HCT116 (cell line): ENCODE measurements around the gene ABCA1. TPM values are rescaled to one million over a fixed set of nuclear protein-coding genes. Genes with fewer than 3 reads are reported as not detected.

Source experiments
- ATAC-seq: fragments of 200-7000 bp; cut with Tn5 transposase; 2 replicates; pipeline ENCODE4 v1.9.1; 2020; ENCODE audit warnings: mild to moderate bottlenecking, moderate library complexity
- BruUV-seq: library from RNA; stranded (reverse); fragments of 400-500 nt; replicated peaks from 2 replicates; lab custom pipeline; 2021; lab: Mats Ljungman, UMichigan
- CTCF ChIA-PET: fragments of 300-600 bp; sonication (Branson Sonifier 250); formaldehyde crosslinking; loops from one replicate; lab custom pipeline; 2021; ENCODE audit warnings: antibody characterized with exemption; lab: Charles Lee
- POLR2A ChIA-PET: fragments of 300-600, 350-600 bp; sonication (Branson Sonifier 250); formaldehyde crosslinking; loops from one replicate; lab custom pipeline; 2021; ENCODE audit warnings: antibody characterized with exemption; lab: Charles Lee
- RAD21 ChIA-PET, 2 experiments: fragments of 300-600 bp; sonication (Branson Sonifier 250); formaldehyde crosslinking; loops; one replicate each; lab custom pipeline; 2023; ENCODE audit warnings: low total read pairs in 2 of 2; ENCODE audit not compliant: uncharacterized antibody in 2 of 2, unreplicated experiment in 2 of 2, low non-redundant PET in 1 of 2; lab: Charles Lee
- DNase-seq: peaks from one replicate; pipeline ENCODE4 v3.0.0-alpha.2; 2010; ENCODE audit warnings: low read depth, low spot score
- H2AFZ ChIP-seq: fragments of 200-600 bp; shearing (Covaris generic), sonication (generic); 2 replicates; pipeline ENCODE4 v1.6.1; 2017; ENCODE audit warnings: low read depth, mixed run types, mixed read lengths, antibody characterized with exemption, low read length; ENCODE audit not compliant: poor library complexity, severe bottlenecking
- H3K27ac ChIP-seq: 2 replicates; pipeline ENCODE4 v1.5.1; 2012; ENCODE audit warnings: low read depth, low read length
- H3K27me3 ChIP-seq: fragments of 200-600 bp; sonication (generic); 2 replicates; pipeline ENCODE4 v1.6.1; 2016; ENCODE audit warnings: mixed run types, low read length, mixed read lengths; ENCODE audit not compliant: insufficient read depth
- H3K36me3 ChIP-seq, 2 experiments: fragments of 200-500 bp in 1 of 2; fragments of 200-600 bp in 1 of 2; sonication (Bioruptor generic) in 1 of 2; sonication (generic) in 1 of 2; 2 replicates each; pipeline versions ENCODE4 v1.5.1 to v1.6.1; 2014 to 2016; ENCODE audit warnings: low read length in 2 of 2, inconsistent platforms in 1 of 2, mixed read lengths in 1 of 2, mixed run types in 1 of 2; ENCODE audit not compliant: insufficient read depth in 2 of 2, control insufficient read depth in 1 of 2
- H3K4me1 ChIP-seq, 2 experiments: fragments of 200-600 bp in 1 of 2; sonication (generic) in 1 of 2; 2 replicates each; pipeline versions ENCODE4 v1.5.1 to v1.6.1; 2012 to 2017; ENCODE audit warnings: low read length in 2 of 2, inconsistent platforms in 1 of 2, mild to moderate bottlenecking in 1 of 2, mixed read lengths in 1 of 2, mixed run types in 1 of 2, moderate library complexity in 1 of 2; ENCODE audit not compliant: insufficient read depth in 2 of 2, control insufficient read depth in 1 of 2
- H3K4me2 ChIP-seq: fragments of 200-600 bp; sonication (generic); 2 replicates; pipeline ENCODE4 v1.6.1; 2017; ENCODE audit warnings: mixed run types, low read length, mixed read lengths
- H3K4me3 ChIP-seq, 2 experiments: fragments of 200-600 bp in 1 of 2; sonication (generic) in 1 of 2; replicated peaks in 1 of 2; 2 replicates each; pipeline ENCODE4 v1.5.1; 2011 to 2016; ENCODE audit warnings: low read length in 2 of 2, control low read depth in 1 of 2, low read depth in 1 of 2, mild to moderate bottlenecking in 1 of 2, mixed read lengths in 1 of 2, mixed run types in 1 of 2
- H3K79me2 ChIP-seq: fragments of 200-600 bp; sonication (generic); 2 replicates; pipeline ENCODE4 v1.6.1; 2017; ENCODE audit warnings: mild to moderate bottlenecking, mixed run types, low read length, moderate library complexity, mixed read lengths; ENCODE audit not compliant: insufficient read depth
- H3K9ac ChIP-seq: fragments of 200-600 bp; sonication (generic); 2 replicates; pipeline ENCODE4 v1.6.1; 2016; ENCODE audit warnings: low read length, mixed read lengths
- H3K9me2 ChIP-seq: fragments of 200-600 bp; sonication (generic), shearing (Covaris generic); 2 replicates; pipeline ENCODE4 v1.6.1; 2017; ENCODE audit warnings: mixed run types, mild to moderate bottlenecking, moderate library complexity; ENCODE audit not compliant: insufficient read depth
- H3K9me3 ChIP-seq, 2 experiments: fragments of 200-500 bp in 1 of 2; fragments of 200-600 bp in 1 of 2; sonication (Bioruptor generic) in 1 of 2; sonication (generic) in 1 of 2; 2 replicates each; pipeline ENCODE4 v1.6.1; 2014 to 2017; ENCODE audit warnings: low read length in 2 of 2, mixed read lengths in 2 of 2, inconsistent platforms in 1 of 2, low read depth in 1 of 2, mild to moderate bottlenecking in 1 of 2, mixed run types in 1 of 2, moderate library complexity in 1 of 2; ENCODE audit not compliant: control insufficient read depth in 1 of 2, insufficient read depth in 1 of 2
- H4K20me1 ChIP-seq: fragments of 200-600 bp; sonication (generic), shearing (Covaris generic); 2 replicates; pipeline ENCODE4 v1.6.1; 2017; ENCODE audit warnings: mixed run types, mild to moderate bottlenecking, moderate library complexity; ENCODE audit not compliant: insufficient read depth
- CBX3 ChIP-seq: IDR thresholded peaks from 2 replicates; pipeline ENCODE4 v1.6.1; 2012; ENCODE audit warnings: low read depth
- CEBPB ChIP-seq: IDR thresholded peaks from 2 replicates; pipeline ENCODE4 v1.6.1; 2012; ENCODE audit warnings: low read depth
- EZH2phosphoT487 ChIP-seq: fragments of 200-600 bp; IDR thresholded peaks from 2 replicates; pipeline ENCODE4 v1.6.1; 2018; ENCODE audit warnings: antibody characterized with exemption, borderline replicate concordance
- FOSL1 ChIP-seq: IDR thresholded peaks from 2 replicates; pipeline ENCODE4 v1.6.1; 2012; ENCODE audit warnings: low read depth
- POLR2A ChIP-seq: IDR thresholded peaks from 2 replicates; pipeline ENCODE4 v1.7.0; 2011; ENCODE audit warnings: borderline replicate concordance; ENCODE audit not compliant: insufficient read depth, insufficient read length; ENCODE audit errors: extremely low read depth
- POLR2AphosphoS5 ChIP-seq: IDR thresholded peaks from 2 replicates; pipeline ENCODE4 v1.6.1; 2011; ENCODE audit warnings: mild to moderate bottlenecking, low read depth, low read length, moderate library complexity
- SIN3A ChIP-seq: IDR thresholded peaks from 2 replicates; pipeline ENCODE4 v1.6.1; 2012; ENCODE audit warnings: low read depth
- TCF7L2 ChIP-seq: IDR thresholded peaks from 2 replicates; pipeline ENCODE4 v1.7.0; 2011; ENCODE audit warnings: borderline replicate concordance, inconsistent platforms; ENCODE audit not compliant: insufficient read depth, insufficient read length; ENCODE audit errors: extremely low read depth
- ZFX ChIP-seq: fragments of 450-650 bp; IDR thresholded peaks from 2 replicates; pipeline ENCODE4 v1.6.1; 2017
- intact Hi-C: fragments of 100-400 bp; cut with micrococcal nuclease; formaldehyde crosslinking; loops from 2 replicates; pipeline ENCODE4 v1.10.0; 2022
- total RNA-seq: library from RNA; stranded (reverse); gene quantifications from one replicate; pipeline ENCODE4 v1.2.1, GENCODE V29; 2021; ENCODE audit not compliant: unreplicated experiment
- TF ChIP-seq, protein P1 (sequence below): IDR thresholded peaks from 2 replicates; pipeline ENCODE4 v1.6.1; 2012; ENCODE audit warnings: low read depth
- TF ChIP-seq, protein P2 (sequence below), 3 experiments: fragments of 200-600 bp in 1 of 3; sonication (generic) in 1 of 3; IDR thresholded peaks in 2 of 3; conservative IDR thresholded peaks in 1 of 3; 2 replicates each; pipeline ENCODE4 v1.5.1; 2012 to 2017; ENCODE audit warnings: low read depth in 2 of 3, low read length in 2 of 3, antibody characterized with exemption in 1 of 3, borderline replicate concordance in 1 of 3, control low read depth in 1 of 3, mild to moderate bottlenecking in 1 of 3, mixed read lengths in 1 of 3, mixed run types in 1 of 3, moderate library complexity in 1 of 3; ENCODE audit not compliant: insufficient read depth in 1 of 3
- TF ChIP-seq, protein P3 (sequence below): IDR thresholded peaks from 2 replicates; pipeline ENCODE4 v1.6.1; 2012

Gene ABCA1
- total RNA-seq, 1 experiment from 2014 or later = 0.89 TPM

DNA sequence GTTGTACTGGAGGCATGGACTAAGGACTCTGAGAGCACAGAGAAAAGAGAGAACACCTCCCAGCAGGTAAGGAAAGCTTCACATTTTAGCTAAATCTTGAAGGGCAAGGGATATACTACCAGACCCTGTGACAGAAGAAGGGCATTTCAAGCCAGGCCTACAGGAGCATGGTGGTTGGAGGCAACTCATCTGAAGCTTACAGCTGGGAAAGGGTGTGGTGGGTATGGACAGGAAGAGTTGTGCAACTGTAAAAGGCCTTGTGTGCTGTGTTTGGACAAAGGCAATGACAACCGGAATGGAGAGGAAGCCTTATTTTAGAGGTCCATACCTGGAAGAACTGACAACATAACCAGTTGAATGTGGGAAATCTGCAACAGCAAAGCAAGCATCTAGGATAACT lies 132.9 kb downstream of the ABCA1 start:
- H3K79me2 ChIP-seq = no peaks in the 10 kb centered on the region
- H3K27ac ChIP-seq = no peak overlapping the region
- H3K9me3 ChIP-seq = no peaks in the 10 kb centered on the region
- DNase-seq (no peak), ATAC-seq (no peak)
- no peak overlapping the region for H3K4me3 ChIP-seq
- intact Hi-C loops = no loop called here
- TF ChIP-seq POLR2AphosphoS5 (no peak), POLR2A (no peak), TCF7L2 (no peak), SIN3A (no peak), FOSL1 (no peak), CBX3 (no peak), ZFX (no peak), CEBPB (no peak), EZH2phosphoT487 (no peak)
- TF ChIP-seq, protein P1, sequence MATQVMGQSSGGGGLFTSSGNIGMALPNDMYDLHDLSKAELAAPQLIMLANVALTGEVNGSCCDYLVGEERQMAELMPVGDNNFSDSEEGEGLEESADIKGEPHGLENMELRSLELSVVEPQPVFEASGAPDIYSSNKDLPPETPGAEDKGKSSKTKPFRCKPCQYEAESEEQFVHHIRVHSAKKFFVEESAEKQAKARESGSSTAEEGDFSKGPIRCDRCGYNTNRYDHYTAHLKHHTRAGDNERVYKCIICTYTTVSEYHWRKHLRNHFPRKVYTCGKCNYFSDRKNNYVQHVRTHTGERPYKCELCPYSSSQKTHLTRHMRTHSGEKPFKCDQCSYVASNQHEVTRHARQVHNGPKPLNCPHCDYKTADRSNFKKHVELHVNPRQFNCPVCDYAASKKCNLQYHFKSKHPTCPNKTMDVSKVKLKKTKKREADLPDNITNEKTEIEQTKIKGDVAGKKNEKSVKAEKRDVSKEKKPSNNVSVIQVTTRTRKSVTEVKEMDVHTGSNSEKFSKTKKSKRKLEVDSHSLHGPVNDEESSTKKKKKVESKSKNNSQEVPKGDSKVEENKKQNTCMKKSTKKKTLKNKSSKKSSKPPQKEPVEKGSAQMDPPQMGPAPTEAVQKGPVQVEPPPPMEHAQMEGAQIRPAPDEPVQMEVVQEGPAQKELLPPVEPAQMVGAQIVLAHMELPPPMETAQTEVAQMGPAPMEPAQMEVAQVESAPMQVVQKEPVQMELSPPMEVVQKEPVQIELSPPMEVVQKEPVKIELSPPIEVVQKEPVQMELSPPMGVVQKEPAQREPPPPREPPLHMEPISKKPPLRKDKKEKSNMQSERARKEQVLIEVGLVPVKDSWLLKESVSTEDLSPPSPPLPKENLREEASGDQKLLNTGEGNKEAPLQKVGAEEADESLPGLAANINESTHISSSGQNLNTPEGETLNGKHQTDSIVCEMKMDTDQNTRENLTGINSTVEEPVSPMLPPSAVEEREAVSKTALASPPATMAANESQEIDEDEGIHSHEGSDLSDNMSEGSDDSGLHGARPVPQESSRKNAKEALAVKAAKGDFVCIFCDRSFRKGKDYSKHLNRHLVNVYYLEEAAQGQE = no peak
- TF ChIP-seq, protein P2, sequence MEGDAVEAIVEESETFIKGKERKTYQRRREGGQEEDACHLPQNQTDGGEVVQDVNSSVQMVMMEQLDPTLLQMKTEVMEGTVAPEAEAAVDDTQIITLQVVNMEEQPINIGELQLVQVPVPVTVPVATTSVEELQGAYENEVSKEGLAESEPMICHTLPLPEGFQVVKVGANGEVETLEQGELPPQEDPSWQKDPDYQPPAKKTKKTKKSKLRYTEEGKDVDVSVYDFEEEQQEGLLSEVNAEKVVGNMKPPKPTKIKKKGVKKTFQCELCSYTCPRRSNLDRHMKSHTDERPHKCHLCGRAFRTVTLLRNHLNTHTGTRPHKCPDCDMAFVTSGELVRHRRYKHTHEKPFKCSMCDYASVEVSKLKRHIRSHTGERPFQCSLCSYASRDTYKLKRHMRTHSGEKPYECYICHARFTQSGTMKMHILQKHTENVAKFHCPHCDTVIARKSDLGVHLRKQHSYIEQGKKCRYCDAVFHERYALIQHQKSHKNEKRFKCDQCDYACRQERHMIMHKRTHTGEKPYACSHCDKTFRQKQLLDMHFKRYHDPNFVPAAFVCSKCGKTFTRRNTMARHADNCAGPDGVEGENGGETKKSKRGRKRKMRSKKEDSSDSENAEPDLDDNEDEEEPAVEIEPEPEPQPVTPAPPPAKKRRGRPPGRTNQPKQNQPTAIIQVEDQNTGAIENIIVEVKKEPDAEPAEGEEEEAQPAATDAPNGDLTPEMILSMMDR (IDR thresholded peaks at IDR 0.05 in 2 of 3, conservative IDR thresholded peaks at IDR 0.05 in 1 of 3; ENCODE audit: borderline replicate concordance in 1 of 3, insufficient read depth in 1 of 3, low read depth in 2 of 3, low read length in 2 of 3) = no peak
- TF ChIP-seq, protein P3, sequence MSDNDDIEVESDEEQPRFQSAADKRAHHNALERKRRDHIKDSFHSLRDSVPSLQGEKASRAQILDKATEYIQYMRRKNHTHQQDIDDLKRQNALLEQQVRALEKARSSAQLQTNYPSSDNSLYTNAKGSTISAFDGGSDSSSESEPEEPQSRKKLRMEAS = no peak
- no peaks in the 10 kb centered on the region; the same call in 1 of the 2 replicates for H4K20me1 ChIP-seq
- H3K4me1 ChIP-seq = no peaks in the 10 kb centered on the region
- no peaks in the 10 kb centered on the region for H3K36me3 ChIP-seq
- RAD21 ChIA-PET = no interaction called here
- H3K9ac ChIP-seq = no peak overlapping the region
- H3K9me2 ChIP-seq = no peaks in the 10 kb centered on the region
- POLR2A ChIA-PET = no interaction called here
- no peak overlapping the region for H2AFZ ChIP-seq
- H3K4me2 ChIP-seq = no peak overlapping the region
- CTCF ChIA-PET = no interaction called here
- BruUV-seq = no TSS peak
- H3K27me3 ChIP-seq = no peaks in the 10 kb centered on the region
